HG03045 (cell line): ENCODE results near the gene PACSIN2.

ENCODE experiments used
- ATAC-seq: cut with Tn5 transposase; IDR thresholded peaks from one replicate; pipeline ENCODE4 v1.9.1; 2021; ENCODE audit warnings: mild to moderate bottlenecking, moderate library complexity; ENCODE audit not compliant: unreplicated experiment

Gene PACSIN2

GRCh38 chr22:42885446-42885845 is 129.5 kb downstream of the PACSIN2 start:
- no peak for ATAC-seq

GRCh38 chr22:42884616-42885375 is 130.2 kb downstream of the PACSIN2 start:
- no peak for ATAC-seq

GRCh38 chr22:42883970-42884369 is 131.0 kb downstream of the PACSIN2 start:
- no peak for ATAC-seq

GRCh38 chr22:42883121-42883520 is 131.8 kb downstream of the PACSIN2 start:
- no peak for ATAC-seq

- no peak for ATAC-seq
Observed at GRCh38 chr22:42881982-42882656, 132.8 kb downstream of the PACSIN2 start.

GRCh38 chr22:42881298-42881697 is 133.7 kb downstream of the PACSIN2 start:
- ATAC-seq, result no peak

- ATAC-seq, result no peak
Observed at GRCh38 chr22:42880815-42881214, 134.1 kb downstream of the PACSIN2 start.

GRCh38 chr22:42879371-42880021 is 135.5 kb downstream of the PACSIN2 start:
- ATAC-seq, result no peak

- no peak for ATAC-seq
Observed at GRCh38 chr22:42878561-42879305, 136.2 kb downstream of the PACSIN2 start.

DNA sequence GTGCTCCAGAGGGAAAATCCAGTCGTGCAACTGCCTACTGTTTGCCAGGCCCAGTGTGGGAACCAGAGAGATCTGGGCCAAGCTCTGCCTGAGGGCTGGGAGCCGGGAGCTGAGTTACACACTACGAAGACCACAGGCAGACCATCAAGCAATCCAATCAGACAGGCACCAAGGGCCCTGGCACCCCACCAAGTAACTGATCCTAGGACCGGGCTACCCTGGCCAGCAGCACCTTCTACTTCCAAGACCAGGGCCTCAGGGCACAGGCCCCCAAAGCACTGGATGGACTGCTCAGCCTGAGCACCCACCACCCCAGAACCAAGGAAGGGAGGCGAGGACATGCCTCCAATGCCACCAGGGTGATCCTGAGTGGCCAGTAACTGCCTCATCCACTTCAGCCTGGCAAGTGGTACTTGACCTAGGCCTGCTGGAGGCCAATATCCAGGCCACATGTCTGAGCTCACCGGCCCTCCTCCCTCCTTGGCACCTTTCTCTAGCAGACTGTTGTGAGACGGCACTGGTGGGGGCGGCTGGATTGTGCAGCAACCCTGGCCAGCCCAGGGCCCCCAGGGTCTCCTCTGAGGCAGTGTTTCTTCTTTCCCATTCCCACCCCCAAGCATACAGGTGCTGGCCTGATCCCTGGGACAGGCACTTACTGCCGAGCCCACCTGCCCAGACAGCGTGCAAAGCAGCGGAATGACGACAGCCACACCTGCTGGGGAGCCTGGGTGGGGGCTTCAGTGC is 137.2 kb downstream of the PACSIN2 start:
- no peak for ATAC-seq

DNA sequence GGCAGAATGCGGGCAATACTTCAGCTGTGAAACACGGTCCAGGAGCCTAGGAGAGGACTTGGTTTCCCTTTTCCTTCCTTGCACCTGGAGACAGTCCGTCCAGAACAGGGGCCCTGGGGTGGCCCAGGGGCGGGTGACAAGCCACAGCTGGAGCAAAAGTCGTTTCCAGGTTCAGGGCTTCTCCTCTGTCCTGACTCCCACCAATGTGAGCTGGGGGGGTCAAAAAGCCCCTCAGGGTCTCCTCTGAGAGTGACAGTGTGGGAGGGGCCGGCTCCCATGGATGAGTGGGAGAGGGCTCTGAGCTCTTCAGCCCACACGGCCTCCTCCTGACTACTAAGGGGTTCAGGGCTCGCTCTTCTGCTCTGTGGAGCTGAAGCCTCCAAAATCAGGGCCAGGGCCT is 137.8 kb downstream of the PACSIN2 start:
- ATAC-seq, result no peak

DNA sequence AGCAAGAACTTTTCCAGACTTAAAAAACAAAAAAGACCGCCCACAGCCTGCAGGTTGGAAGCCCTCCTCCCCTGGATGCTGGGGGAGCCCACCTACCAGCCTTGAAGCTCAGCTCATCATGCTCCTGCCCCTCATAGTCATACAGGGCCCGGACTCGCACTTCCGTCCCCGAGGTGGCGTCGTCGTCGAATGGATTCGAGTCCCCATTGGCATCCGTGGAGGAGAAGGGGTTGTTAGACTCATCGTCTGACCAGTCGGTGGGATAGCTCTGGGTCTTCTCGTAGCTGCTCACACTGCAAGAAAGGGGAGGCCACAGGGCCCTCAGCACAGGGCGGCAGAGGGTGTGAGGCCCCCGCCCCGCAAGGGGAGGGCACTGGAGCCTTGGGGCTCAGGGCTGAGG is 138.9 kb downstream of the PACSIN2 start:
- no peak for ATAC-seq

- no peak for ATAC-seq
Observed at GRCh38 chr22:42874010-42874409, 140.9 kb downstream of the PACSIN2 start.

- ATAC-seq, result no peak
Observed at GRCh38 chr22:42873356-42873755, 141.6 kb downstream of the PACSIN2 start.

DNA sequence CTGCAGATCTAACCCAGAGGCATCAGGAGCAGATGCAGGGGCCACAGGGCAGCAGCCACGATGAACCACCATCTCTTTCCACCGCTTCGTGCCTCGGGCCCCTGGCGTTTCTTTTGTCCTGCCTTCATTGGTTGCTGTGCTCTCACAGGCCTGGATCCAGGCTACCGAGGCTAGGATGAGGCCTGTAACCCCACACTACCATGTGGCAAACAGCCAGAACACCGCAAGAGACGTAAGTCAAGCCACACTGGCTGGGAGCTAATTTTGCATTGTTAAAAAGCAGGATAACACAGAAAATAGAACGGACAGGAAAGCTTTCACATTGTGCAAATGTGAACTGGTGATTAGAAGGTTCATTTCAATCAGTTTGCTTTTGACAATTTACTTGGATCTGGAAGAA is 142.1 kb downstream of the PACSIN2 start:
- ATAC-seq, result no peak

DNA sequence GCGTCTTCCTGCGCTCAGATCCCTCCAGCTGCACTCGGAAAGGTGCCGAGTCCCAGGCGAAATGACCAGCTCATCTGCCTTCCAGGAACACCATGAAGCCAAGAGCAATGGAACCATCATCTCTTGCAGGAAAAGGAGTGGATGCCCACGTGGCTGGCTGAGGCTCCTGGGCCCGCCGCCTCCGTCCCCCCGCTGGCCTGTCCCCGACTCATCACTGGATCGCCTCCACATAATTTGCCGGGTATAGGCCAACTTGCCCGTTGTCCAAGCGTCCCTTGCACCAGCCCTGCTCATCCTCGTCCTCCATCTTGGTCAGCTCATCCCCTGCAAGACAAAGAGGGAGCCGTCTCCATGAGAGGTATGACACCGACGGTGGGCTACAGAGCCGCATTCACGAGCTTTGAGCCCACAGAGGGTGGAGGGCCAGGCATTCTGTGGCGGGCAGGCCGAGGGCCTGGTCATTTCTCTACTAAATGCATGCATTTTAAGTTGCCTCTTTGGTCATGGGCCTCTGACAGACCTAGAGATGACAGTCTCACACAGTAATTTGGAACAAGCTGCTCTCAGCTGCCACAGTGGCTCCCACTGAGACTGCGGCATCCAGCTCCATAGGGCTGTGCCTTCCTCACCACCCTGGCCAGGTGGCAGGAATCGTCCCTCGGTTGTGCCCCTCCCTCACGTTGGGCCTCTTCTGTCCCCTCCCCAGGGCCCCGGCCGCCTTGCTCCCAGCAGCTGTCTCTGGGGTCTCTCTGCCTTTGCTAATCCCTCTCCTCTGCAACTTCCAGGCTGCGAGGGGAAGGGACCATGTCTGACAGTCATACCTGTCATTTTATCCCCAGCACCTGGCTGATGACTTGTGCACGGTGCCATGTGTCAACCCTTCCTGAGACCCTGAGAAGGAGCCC is 143.6 kb downstream of the PACSIN2 start:
- ATAC-seq, result no peak

DNA sequence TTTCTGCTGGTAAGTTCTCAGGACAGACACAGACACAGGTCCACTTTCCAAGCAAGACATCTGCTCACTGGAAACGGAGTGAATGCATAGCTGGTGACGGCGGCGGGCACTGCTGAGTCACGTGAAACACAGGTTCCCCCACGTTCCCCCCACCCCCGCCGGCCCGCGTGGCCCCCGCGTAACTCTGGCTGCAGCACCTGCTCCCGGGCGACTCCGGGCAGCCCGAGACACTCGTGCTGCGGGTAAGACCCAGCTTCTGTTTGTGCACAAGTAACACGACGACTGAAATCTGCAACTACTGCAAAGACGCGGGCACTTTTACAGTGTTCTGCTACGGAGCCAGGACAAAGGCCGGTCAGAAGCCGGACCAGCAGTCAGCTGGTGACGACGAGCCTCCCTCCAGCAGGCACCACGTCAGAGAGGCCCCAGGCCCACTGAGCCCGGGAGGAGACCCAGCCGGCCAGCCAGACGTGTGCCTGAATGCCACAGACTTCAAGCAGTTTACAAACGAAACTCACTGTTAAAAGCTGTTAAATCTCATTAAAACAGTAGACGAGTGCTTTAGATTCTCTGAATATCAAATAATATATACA is 145.0 kb downstream of the PACSIN2 start:
- ATAC-seq, result no peak

GRCh38 chr22:42869463-42869862 is 145.5 kb downstream of the PACSIN2 start:
- no peak for ATAC-seq

DNA sequence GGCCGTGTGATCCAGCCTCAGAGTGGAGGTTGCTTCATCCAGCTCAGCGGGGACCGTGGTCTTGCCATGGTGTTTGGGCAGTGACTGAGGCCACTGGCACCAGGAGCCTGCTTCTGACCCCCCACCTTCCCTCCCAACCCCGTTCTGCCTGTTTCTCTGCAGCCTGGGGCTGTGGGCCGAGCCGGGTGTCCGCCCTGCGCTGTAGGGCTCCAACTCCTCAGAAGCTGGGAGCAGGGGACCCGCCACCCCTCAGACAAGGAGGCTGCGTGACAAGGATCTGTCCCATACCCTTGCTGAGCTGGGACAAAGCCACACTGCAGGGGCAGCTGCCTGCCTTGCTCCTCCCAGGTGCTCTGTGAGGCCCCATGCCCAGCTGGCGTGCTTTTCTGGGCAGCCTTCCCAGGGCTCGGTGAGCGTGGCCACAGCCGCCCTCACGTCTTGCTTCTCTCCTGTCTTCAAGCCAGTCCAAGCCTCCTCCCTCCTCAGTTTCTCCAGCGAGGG is 146.1 kb downstream of the PACSIN2 start:
- ATAC-seq, result no peak
